Body of pancreas (tissue), 4 donors: ENCODE data around the gene OLFM3. TPM values are rescaled to one million over a fixed set of nuclear protein-coding genes. Genes with fewer than 3 reads are reported as not detected.

Experiments
- ATAC-seq: fragments of 150-250 bp; one replicate; pipeline ENCODE4 v1.9.1; 2016
- DNase-seq, 4 donors: peaks; one replicate each; pipeline ENCODE4 v3.0.0-alpha.2; 2019
- H3K27ac ChIP-seq, 4 donors: fragments of 200-600 bp; sonication (generic); 1 replicate in 3 of 4; 2 replicates in 1 of 4; pipeline versions ENCODE4 v1.5.1 to v1.6.1; 2016 to 2019; ENCODE audit warnings: mild to moderate bottlenecking in 1 of 4, mixed read lengths in 1 of 4, moderate library complexity in 1 of 4
- H3K27me3 ChIP-seq, 2 donors: fragments of 200-600 bp; sonication (generic); one replicate each; pipeline ENCODE4 v1.6.0; 2016; ENCODE audit warnings: mild to moderate bottlenecking in 1 of 2
- H3K36me3 ChIP-seq, 2 donors: fragments of 200-600 bp; sonication (generic); replicated peaks in 1 of 2; 2 replicates each; pipeline ENCODE4 v1.5.1; 2016; ENCODE audit warnings: low read depth in 2 of 2; ENCODE audit not compliant: insufficient read depth in 1 of 2
- H3K4me1 ChIP-seq: fragments of 200-600 bp; sonication (generic); one replicate; pipeline ENCODE4 v1.6.0; 2016
- H3K4me3 ChIP-seq, 2 donors: fragments of 200-600 bp; sonication (generic); 1 replicate in 1 of 2; 2 replicates in 1 of 2; pipeline ENCODE4 v1.5.1; 2016 to 2019
- H3K9me3 ChIP-seq, 3 donors: fragments of 200-600 bp; sonication (generic); 1 replicate in 2 of 3; 2 replicates in 1 of 3; pipeline ENCODE4 v1.5.1; 2016
- CTCF ChIP-seq, 7 experiments: fragments of 450-650 bp in 4 of 7; fragments of 200-600 bp in 3 of 7; sonication (generic) in 3 of 7; IDR thresholded peaks; one replicate each; pipeline ENCODE4 v1.5.1; 2016 to 2019; ENCODE audit warnings: antibody characterized with exemption in 7 of 7
- POLR2A ChIP-seq, 3 donors: fragments of 450-650 bp; IDR thresholded peaks; one replicate each; pipeline ENCODE4 v1.6.1; 2016; ENCODE audit warnings: antibody characterized with exemption in 3 of 3, mild to moderate bottlenecking in 2 of 3
- WGBS, 2 donors: methylation state at CpG; one replicate each; pipeline ENCODE4 v1.1.5; 2017; 5-methylcytosine and 5-hydroxymethylcytosine counted together
- intact Hi-C: fragments of 100-400 bp; cut with DNase I; formaldehyde crosslinking; loops from one replicate; pipeline ENCODE4 v1.15.1; 2023
- total RNA-seq, 2 donors: library from RNA; depleted of rRNA; stranded (reverse); fragments of >200 nt; gene quantifications; one replicate each; pipeline ENCODE4 v1.1.0, GENCODE V29; 2016

Gene OLFM3
- total RNA-seq, 2 donors from 2014 or later, result not detected

GRCh38 chr1:101924700-101925099 lies 72.0 kb downstream of the OLFM3 start:
- no peak for TF ChIP-seq CTCF (IDR thresholded peaks at IDR 0.05)
- no peak for TF ChIP-seq POLR2A (IDR thresholded peaks at IDR 0.05)
- ATAC-seq, result no peak

DNA sequence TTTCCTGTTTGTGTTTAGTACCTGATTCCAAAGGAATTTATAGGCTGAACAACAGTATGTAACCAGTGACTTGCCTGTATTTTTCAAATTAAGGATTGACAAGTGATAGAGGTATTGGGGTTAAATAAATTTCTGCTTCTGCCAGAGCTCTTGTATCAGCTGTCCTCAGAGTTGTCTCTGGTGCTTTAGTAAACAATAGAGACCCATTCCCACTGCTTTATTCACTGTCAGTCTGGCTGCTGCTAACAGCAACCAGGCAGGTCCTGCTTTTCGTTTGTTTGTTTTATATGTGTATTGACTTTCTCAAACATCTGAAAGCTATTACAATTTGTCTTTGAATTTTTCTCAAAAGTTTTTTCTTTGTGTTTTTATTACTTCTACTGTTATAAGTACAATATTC lies 76.1 kb downstream of the OLFM3 start:
- intact Hi-C loops, result no loop called here
- WGBS, 2 donors, result 6 to 20% methylated on average over 1 of the region's 1 CpG
- H3K36me3 ChIP-seq, result no peaks in the 10 kb centered on the region
- H3K27ac ChIP-seq, result no peak overlapping the region
- ATAC-seq (no peak), DNase-seq (no peak)
- no peaks in the 10 kb centered on the region for H3K4me1 ChIP-seq
- no peaks in the 10 kb centered on the region for H3K27me3 ChIP-seq
- H3K4me3 ChIP-seq, result no peak overlapping the region
- no peaks in the 10 kb centered on the region for H3K9me3 ChIP-seq
- TF ChIP-seq POLR2A (IDR thresholded peaks at IDR 0.05), result no peak
- no peak for TF ChIP-seq CTCF (IDR thresholded peaks at IDR 0.05)

More at GRCh38 chr1:101924700-101925099, 72.0 kb downstream of the OLFM3 start:
- no peak for DNase-seq
- H3K4me3 ChIP-seq, result no peak overlapping the region
- H3K27me3 ChIP-seq, result no peaks in the 10 kb centered on the region
- no peak overlapping the region for H3K27ac ChIP-seq
- no peaks in the 10 kb centered on the region for H3K9me3 ChIP-seq
- no peaks in the 10 kb centered on the region for H3K36me3 ChIP-seq
- H3K4me1 ChIP-seq, result no peaks in the 10 kb centered on the region
- intact Hi-C loops, result no loop called here

- Histone ChIP-seq H3K4me1 (no peaks in the 10 kb centered on the region), H3K27ac (no peak overlapping the region), H3K4me3 (no peak overlapping the region), H3K36me3 (no peaks in the 10 kb centered on the region), H3K9me3 (no peaks in the 10 kb centered on the region), H3K27me3 (no peaks in the 10 kb centered on the region)
- no peak for TF ChIP-seq CTCF (IDR thresholded peaks at IDR 0.05)
- TF ChIP-seq POLR2A (IDR thresholded peaks at IDR 0.05), result no peak
- 86 to 89% methylated on average over 1 of the region's 1 CpG for WGBS, 2 donors
- intact Hi-C loops, result no loop called here
- DNase-seq (no peak), ATAC-seq (no peak)
Measured at GRCh38 chr1:101918277-101918676, 78.4 kb downstream of the OLFM3 start.

- intact Hi-C loops, result no loop called here
- DNase-seq (no peak), ATAC-seq (no peak)
- no peak for TF ChIP-seq CTCF (IDR thresholded peaks at IDR 0.05)
- no peak for TF ChIP-seq POLR2A (IDR thresholded peaks at IDR 0.05)
- no peaks in the 10 kb centered on the region for H3K36me3 ChIP-seq
- no peaks in the 10 kb centered on the region for H3K4me1 ChIP-seq
- H3K9me3 ChIP-seq, result no peaks in the 10 kb centered on the region
- no peak overlapping the region for H3K27ac ChIP-seq
- H3K27me3 ChIP-seq, result no peaks in the 10 kb centered on the region
- 47 to 66% methylated on average over 5 of the region's 5 CpGs for WGBS, 2 donors
- H3K4me3 ChIP-seq, result no peak overlapping the region
Measured at GRCh38 chr1:101915597-101915996, 81.1 kb downstream of the OLFM3 start.

- WGBS, 2 donors, result 88 to 93% methylated on average over 4 of the region's 4 CpGs
- intact Hi-C loops, result no loop called here
Measured at GRCh38 chr1:101914473-101915242, 82.1 kb downstream of the OLFM3 start.

More at GRCh38 chr1:101914473-101915242, 82.1 kb downstream of the OLFM3 start:
- no peak for TF ChIP-seq CTCF (IDR thresholded peaks at IDR 0.05)
- TF ChIP-seq POLR2A (IDR thresholded peaks at IDR 0.05), result no peak
- no peaks in the 10 kb centered on the region for H3K27me3 ChIP-seq
- no peaks in the 10 kb centered on the region for H3K4me1 ChIP-seq
- no peak overlapping the region for H3K4me3 ChIP-seq
- H3K9me3 ChIP-seq, result no peaks in the 10 kb centered on the region
- no peaks in the 10 kb centered on the region for H3K36me3 ChIP-seq
- ATAC-seq (no peak), DNase-seq (no peak)
- H3K27ac ChIP-seq, result no peak overlapping the region
